HepG2 (cell line): ENCODE measurements around the gene CELF2. TPM values are rescaled to one million over a fixed set of nuclear protein-coding genes. Genes with fewer than 3 reads are reported as not detected.

Experiments
- ATAC-seq: fragments of 200-7000 bp; cut with Tn5 transposase; 3 replicates; pipeline ENCODE4 v1.9.1; 2020; ENCODE audit warnings: mild to moderate bottlenecking, moderate library complexity
- BruUV-seq: library from RNA; stranded (reverse); fragments of 400-500 nt; replicated peaks from 2 replicates; lab custom pipeline; 2021; lab: Mats Ljungman, UMichigan
- CTCF ChIA-PET: fragments of 300-600 bp; formaldehyde crosslinking; extraction: SDS; loops from one replicate; lab custom pipeline; 2021; ENCODE audit warnings: low total read pairs, inconsistent platforms, low intra/inter-chr PET ratio; lab: Yijun Ruan, JAX
- POLR2A ChIA-PET: fragments of 350-600 bp; sonication (Branson Sonifier 250); formaldehyde crosslinking; loops from one replicate; lab custom pipeline; 2020; ENCODE audit warnings: antibody characterized with exemption, inconsistent platforms; lab: Yijun Ruan, JAX
- DNase-seq: peaks from one replicate; pipeline ENCODE4 v3.0.0-alpha.2; 2015; ENCODE audit warnings: low spot score
- FAIRE-seq: peaks from 3 replicates; lab custom pipeline; 2011; peaks lifted over from hg19 to GRCh38; lab: Jason Lieb, UNC
- H2AFZ ChIP-seq: one replicate; pipeline ENCODE4 v1.6.1; 2011; ENCODE audit warnings: low read length, inconsistent platforms
- H3K27ac ChIP-seq: fragments of 300-600 bp; 3 replicates; pipeline ENCODE4 v1.8.0; 2011; ENCODE audit warnings: mixed run types, mild to moderate bottlenecking, mixed read lengths, low read length, inconsistent platforms; ENCODE audit not compliant: insufficient read depth; ENCODE audit errors: extremely low read length
- H3K27me3 ChIP-seq, 2 experiments: fragments of 200-600 bp in 1 of 2; 2 replicates in 1 of 2; 3 replicates in 1 of 2; pipeline versions ENCODE4 v1.6.0 to v1.8.0; 2011; ENCODE audit warnings: low read length in 2 of 2, mild to moderate bottlenecking in 2 of 2, moderate library complexity in 2 of 2, inconsistent platforms in 1 of 2; ENCODE audit not compliant: insufficient read depth in 2 of 2, control insufficient read depth in 1 of 2
- H3K36me3 ChIP-seq, 2 experiments: fragments of 200-600 bp in 1 of 2; replicated peaks in 1 of 2; 2 replicates in 1 of 2; 3 replicates in 1 of 2; pipeline versions ENCODE4 v1.5.1 to v1.8.0; 2011; ENCODE audit warnings: low read length in 2 of 2, inconsistent platforms in 1 of 2; ENCODE audit not compliant: insufficient read depth in 2 of 2, control insufficient read depth in 1 of 2
- H3K4me1 ChIP-seq: 2 replicates; pipeline ENCODE4 v1.5.1; 2012; ENCODE audit warnings: low read length, inconsistent platforms; ENCODE audit not compliant: insufficient read depth
- H3K4me2 ChIP-seq: 2 replicates; pipeline ENCODE4 v1.6.0; 2011; ENCODE audit warnings: low read depth, low read length, inconsistent platforms
- H3K4me3 ChIP-seq, 3 experiments: fragments of 200-600 bp in 1 of 3; sonication (generic), shearing (Covaris generic) in 1 of 3; replicated peaks in 1 of 3; 2 replicates each; pipeline ENCODE4 v1.5.1; 2011 to 2016; ENCODE audit warnings: low read length in 3 of 3, inconsistent platforms in 2 of 3, low read depth in 2 of 3, mild to moderate bottlenecking in 2 of 3, control low read depth in 1 of 3, mixed read lengths in 1 of 3; ENCODE audit not compliant: insufficient read depth in 1 of 3
- H3K79me2 ChIP-seq: one replicate; pipeline ENCODE4 v1.6.1; 2011; ENCODE audit warnings: low read length, inconsistent platforms; ENCODE audit not compliant: insufficient read depth
- H3K9ac ChIP-seq: 2 replicates; pipeline ENCODE4 v1.6.0; 2011; ENCODE audit warnings: mild to moderate bottlenecking, low read depth, low read length, inconsistent platforms; ENCODE audit not compliant: insufficient read depth
- H3K9me3 ChIP-seq: 2 replicates; pipeline ENCODE4 v1.5.1; 2012; ENCODE audit warnings: mild to moderate bottlenecking, low read length
- H4K20me1 ChIP-seq: 2 replicates; pipeline ENCODE4 v1.6.0; 2011; ENCODE audit warnings: inconsistent platforms, mild to moderate bottlenecking, low read length, moderate library complexity; ENCODE audit not compliant: insufficient read depth
- AHR ChIP-seq: IDR thresholded peaks from 2 replicates; pipeline ENCODE4 v1.6.1; 2018; ENCODE audit warnings: missing genetic modification reagents, missing compliant biosample characterization
- BCLAF1 ChIP-seq: fragments of 450-650 bp; IDR thresholded peaks from 2 replicates; pipeline ENCODE4 v1.6.1; 2017; ENCODE audit warnings: mild to moderate bottlenecking
- DRAP1 ChIP-seq: IDR thresholded peaks from 2 replicates; pipeline ENCODE4 v1.6.1; 2016; ENCODE audit warnings: missing genetic modification reagents, missing compliant biosample characterization
- FOXA3 ChIP-seq: IDR thresholded peaks from 2 replicates; pipeline ENCODE4 v1.6.1; 2016; ENCODE audit warnings: missing genetic modification reagents, missing compliant biosample characterization
- FOXM1 ChIP-seq: sonication (generic); formaldehyde crosslinking; IDR thresholded peaks from 2 replicates; pipeline ENCODE4 v1.5.0; 2020; ENCODE audit warnings: missing genetic modification reagents
- GABPB1 ChIP-seq: IDR thresholded peaks from 2 replicates; pipeline ENCODE4 v1.6.1; 2016; ENCODE audit warnings: mild to moderate bottlenecking, missing genetic modification reagents, moderate library complexity, missing compliant biosample characterization
- GMEB2 ChIP-seq: IDR thresholded peaks from 2 replicates; pipeline ENCODE4 v1.6.1; 2016; ENCODE audit warnings: missing biosample characterization, missing genetic modification reagents, low read depth
- HDAC2 ChIP-seq: sonication (generic); formaldehyde crosslinking; IDR thresholded peaks from 2 replicates; pipeline ENCODE4 v1.4.0; 2020; ENCODE audit warnings: missing genetic modification reagents
- HNRNPK ChIP-seq: fragments of 200-400 bp; formaldehyde crosslinking; IDR thresholded peaks from 2 replicates; pipeline ENCODE4 v1.6.1; 2018; ENCODE audit warnings: low read length, low read depth, moderate library complexity, mild to moderate bottlenecking; ENCODE audit not compliant: poor library complexity, severe bottlenecking
- THAP11 ChIP-seq: IDR thresholded peaks from 2 replicates; pipeline ENCODE4 v1.6.1; 2016; ENCODE audit warnings: missing biosample characterization, missing genetic modification reagents
- THAP8 ChIP-seq: sonication (generic); formaldehyde crosslinking; IDR thresholded peaks from 2 replicates; pipeline ENCODE4 v1.5.1; 2020; ENCODE audit warnings: missing genetic modification reagents, mild to moderate bottlenecking, borderline replicate concordance
- ZNF335 ChIP-seq: sonication (generic); formaldehyde crosslinking; IDR thresholded peaks from 2 replicates; pipeline ENCODE4 v1.4.0; 2020; ENCODE audit warnings: missing genetic modification reagents
- ZNF576 ChIP-seq: sonication (generic); formaldehyde crosslinking; IDR thresholded peaks from 2 replicates; pipeline ENCODE4 v1.4.0; 2020; ENCODE audit warnings: mild to moderate bottlenecking, missing genetic modification reagents
- ZSCAN5A ChIP-seq: sonication (generic); formaldehyde crosslinking; IDR thresholded peaks from 2 replicates; pipeline ENCODE4 v1.8.0; 2022; ENCODE audit warnings: mild to moderate bottlenecking, missing genetic modification reagents, borderline replicate concordance
- WGBS: methylation state at CpG from one replicate; pipeline ENCODE4 v1.1.6; 2017; ENCODE audit warnings: low lambda C conversion rate; 5-methylcytosine and 5-hydroxymethylcytosine counted together
- in situ Hi-C: cut with HindIII; loops from 2 replicates; pipeline ENCODE4 v1.10.0; 2017; ENCODE audit warnings: low pct_unique_long_range_greater_than_20kb; ENCODE audit not compliant: extremely low pct_ligation_motif_present
- intact Hi-C: fragments of 100-400 bp; cut with micrococcal nuclease; formaldehyde crosslinking; loops from one replicate; pipeline ENCODE4 v1.10.0; 2022; ENCODE audit not compliant: unreplicated experiment
- polyA plus RNA-seq, 8 experiments: library from polyadenylated mRNA; depleted of rRNA in 3 of 8; stranded (reverse) in 7 of 8; unstranded in 1 of 8; fragments of >200 nt; fragmentation: Illumina TruSeq in 4 of 8; extraction: Trizol in 4 of 8; gene quantifications; 2 replicates each; pipeline versions ENCODE4 v1.2.1 to v1.2.3, GENCODE V29; 2011 to 2016; ENCODE audit warnings: low read depth in 4 of 8, missing spikeins in 1 of 8, mixed read lengths in 1 of 8; ENCODE audit not compliant: insufficient read depth in 1 of 8
- total RNA-seq, 5 experiments: library from RNA; depleted of rRNA; stranded (reverse); fragments of >200 nt; fragmentation: Illumina TruSeq; extraction: Trizol; gene quantifications; 2 replicates each; pipeline ENCODE4 v1.2.3, GENCODE V29; 2016; ENCODE audit warnings: low read depth in 1 of 5

CELF2 gene
- total and polyA plus RNA-seq, 2 of the 13 experiments (the other 11 are each of a cell fraction or from before 2014, with no cell fraction given) = not detected

- ATAC-seq (no peak), DNase-seq (no peak), FAIRE-seq (no peak)
- intact Hi-C loops = no loop called here
- no peak for TF ChIP-seq FOXA3 (CRISPR knock-in tag)
- no peak for TF ChIP-seq HNRNPK
- TF ChIP-seq HDAC2 (CRISPR knock-in tag) = no peak
- no peak for TF ChIP-seq DRAP1 (CRISPR knock-in tag)
- no peak for TF ChIP-seq BCLAF1
- TF ChIP-seq GMEB2 (CRISPR knock-in tag) = no peak
- TF ChIP-seq ZNF576 (CRISPR knock-in tag) = no peak
- TF ChIP-seq THAP8 (CRISPR knock-in tag) = no peak
- TF ChIP-seq FOXM1 = no peak
- no peak for TF ChIP-seq AHR
- no peak for TF ChIP-seq THAP11 (CRISPR knock-in tag)
- no peak for TF ChIP-seq ZNF335 (CRISPR knock-in tag)
- TF ChIP-seq GABPB1 (CRISPR knock-in tag) = no peak
- no peak for TF ChIP-seq ZSCAN5A (CRISPR knock-in tag)
- BruUV-seq = no TSS peak
- H3K4me2 ChIP-seq = no peak overlapping the region
- H3K79me2 ChIP-seq = no peaks in the 10 kb centered on the region
- H3K27ac ChIP-seq = no peak overlapping the region
- H4K20me1 ChIP-seq = no peaks in the 10 kb centered on the region
- ChIA-PET POLR2A (no interaction called here), CTCF (no interaction called here)
- no peaks in the 10 kb centered on the region for H3K36me3 ChIP-seq
- in situ Hi-C loops = no loop called here
- no peak overlapping the region for H3K4me3 ChIP-seq
- no peak overlapping the region for H3K9ac ChIP-seq
- H3K4me1 ChIP-seq = no peaks in the 10 kb centered on the region
- H3K27me3 ChIP-seq = peaks cover 3 to 49% of the 10 kb centered on the region in 2 experiments; a peak in 3 of 5 replicates
- 20% methylated on average over 8 of the region's 14 CpGs for WGBS
- no peak overlapping the region for H2AFZ ChIP-seq
- H3K9me3 ChIP-seq = no peaks in the 10 kb centered on the region
These were observed 284.5 kb downstream of the CELF2 start for GRCh38 chr10:11302181-11302580.
